GM21515 (cell line): Measurements from ENCODE around the gene MARS1.
A peak's percentile ranks its signal among the peaks of the same experiment; 100 is the strongest.

Source experiments
- ATAC-seq: cut with Tn5 transposase; IDR thresholded peaks from one replicate; pipeline ENCODE4 v1.9.1; 2021; ENCODE audit not compliant: unreplicated experiment

Gene MARS1

GRCh38 chr12:57470970-57471656 lies 16.8 kb upstream of the MARS1 start:
- ATAC-seq, result no peak

GRCh38 chr12:57471661-57472060 lies 16.2 kb upstream of the MARS1 start:
- ATAC-seq, result no peak

GRCh38 chr12:57472391-57472790 lies 15.5 kb upstream of the MARS1 start:
- ATAC-seq, result no peak

- no peak for ATAC-seq
Observed at GRCh38 chr12:57473392-57473791, 14.5 kb upstream of the MARS1 start.

GRCh38 chr12:57473886-57474285 lies 14.0 kb upstream of the MARS1 start:
- ATAC-seq, result no peak

GRCh38 chr12:57474430-57474829 lies 13.4 kb upstream of the MARS1 start:
- no peak for ATAC-seq

GRCh38 chr12:57474862-57475261 lies 13.0 kb upstream of the MARS1 start:
- ATAC-seq, result no peak

- ATAC-seq, result no peak
Observed at GRCh38 chr12:57475271-57476161, 12.4 kb upstream of the MARS1 start.

- ATAC-seq, result no peak
Observed at GRCh38 chr12:57476162-57476992, 11.5 kb upstream of the MARS1 start.

GRCh38 chr12:57476993-57477709 lies 10.7 kb upstream of the MARS1 start:
- peak; percentile 12 for ATAC-seq

- peak; percentile 48 for ATAC-seq
Observed at GRCh38 chr12:57477710-57478681, 9.9 kb upstream of the MARS1 start.

GRCh38 chr12:57479043-57479375 lies 8.9 kb upstream of the MARS1 start:
- ATAC-seq, result no peak

GRCh38 chr12:57479376-57480115 lies 8.3 kb upstream of the MARS1 start, which contains the start of gene ARHGAP9:
ARHGAP9 (minus strand) TSS chr12:57479866; CDS start chr12:57479406, 460 bp downstream.
- ATAC-seq, result peak; percentile 33

GRCh38 chr12:57481671-57482070 lies 6.2 kb upstream of the MARS1 start:
- no peak for ATAC-seq

- no peak for ATAC-seq
Observed at GRCh38 chr12:57483466-57483865, 4.4 kb upstream of the MARS1 start.

GRCh38 chr12:57485695-57486094 lies 2.2 kb upstream of the MARS1 start:
- no peak for ATAC-seq

GRCh38 chr12:57487055-57487596 lies 742 bp upstream of the MARS1 start:
- no peak for ATAC-seq

- peak; percentile 1 for ATAC-seq
Observed at GRCh38 chr12:57488402-57489156, 711 bp downstream of the MARS1 start.
